DMS153 treated with DMSO at 0.1 percent for 48 hours (cell line): ENCODE data around the gene BDH1.
"Not testable (repeated sequence)": the region's sequence is repeated elsewhere in the genome, so short reads cannot be mapped to it uniquely, and the experiment has no call there.

ENCODE experiments used
- DNase-seq: peaks from one replicate; lab custom pipeline; 2025; ENCODE audit not compliant: unreplicated experiment; lab: John Stamatoyannopoulos, UW

BDH1 gene

DNA sequence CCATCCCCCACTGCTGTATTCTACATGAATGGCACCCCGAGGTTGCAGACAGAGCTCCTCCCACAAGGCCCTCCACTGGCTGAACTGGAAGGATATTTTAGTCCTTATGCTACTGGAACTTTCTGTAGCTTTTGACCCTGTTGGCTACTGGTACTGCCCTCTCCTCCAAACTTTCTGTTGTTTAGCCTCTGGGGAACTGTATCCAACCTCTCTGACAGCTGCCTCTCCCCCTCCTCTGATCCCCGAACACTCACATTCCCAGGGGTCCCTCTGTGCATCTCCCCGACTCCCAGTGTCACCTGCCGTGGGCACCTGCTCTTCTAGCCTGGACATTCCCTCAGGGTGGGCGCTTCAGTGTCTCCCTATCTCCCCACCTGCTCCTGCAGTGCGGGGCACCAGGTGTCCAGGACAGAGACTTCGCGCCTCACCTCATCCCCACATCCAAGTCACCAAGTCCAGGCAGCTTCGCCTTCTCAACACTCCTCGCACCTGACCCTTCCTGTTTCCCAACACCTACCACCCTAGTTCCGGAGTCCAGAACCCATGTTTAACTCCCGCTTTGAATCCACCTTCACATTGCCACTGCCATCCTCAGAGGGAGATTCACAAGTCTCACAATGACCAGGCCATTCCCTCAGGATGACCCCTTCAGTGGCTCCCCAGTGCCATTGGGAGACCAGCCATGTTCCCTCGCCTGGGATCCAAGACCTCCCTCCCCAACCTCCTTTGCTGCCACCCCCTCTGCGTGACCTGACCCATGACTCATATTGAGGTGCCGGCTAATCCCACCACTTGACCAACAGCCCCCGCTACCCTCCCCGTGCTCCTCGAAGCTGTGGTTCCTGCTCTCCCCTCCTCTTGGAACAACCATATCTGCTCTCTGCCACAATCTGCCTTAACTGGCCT, 34.2 kb downstream of the BDH1 start:
- DNase-seq: no peak

DNA sequence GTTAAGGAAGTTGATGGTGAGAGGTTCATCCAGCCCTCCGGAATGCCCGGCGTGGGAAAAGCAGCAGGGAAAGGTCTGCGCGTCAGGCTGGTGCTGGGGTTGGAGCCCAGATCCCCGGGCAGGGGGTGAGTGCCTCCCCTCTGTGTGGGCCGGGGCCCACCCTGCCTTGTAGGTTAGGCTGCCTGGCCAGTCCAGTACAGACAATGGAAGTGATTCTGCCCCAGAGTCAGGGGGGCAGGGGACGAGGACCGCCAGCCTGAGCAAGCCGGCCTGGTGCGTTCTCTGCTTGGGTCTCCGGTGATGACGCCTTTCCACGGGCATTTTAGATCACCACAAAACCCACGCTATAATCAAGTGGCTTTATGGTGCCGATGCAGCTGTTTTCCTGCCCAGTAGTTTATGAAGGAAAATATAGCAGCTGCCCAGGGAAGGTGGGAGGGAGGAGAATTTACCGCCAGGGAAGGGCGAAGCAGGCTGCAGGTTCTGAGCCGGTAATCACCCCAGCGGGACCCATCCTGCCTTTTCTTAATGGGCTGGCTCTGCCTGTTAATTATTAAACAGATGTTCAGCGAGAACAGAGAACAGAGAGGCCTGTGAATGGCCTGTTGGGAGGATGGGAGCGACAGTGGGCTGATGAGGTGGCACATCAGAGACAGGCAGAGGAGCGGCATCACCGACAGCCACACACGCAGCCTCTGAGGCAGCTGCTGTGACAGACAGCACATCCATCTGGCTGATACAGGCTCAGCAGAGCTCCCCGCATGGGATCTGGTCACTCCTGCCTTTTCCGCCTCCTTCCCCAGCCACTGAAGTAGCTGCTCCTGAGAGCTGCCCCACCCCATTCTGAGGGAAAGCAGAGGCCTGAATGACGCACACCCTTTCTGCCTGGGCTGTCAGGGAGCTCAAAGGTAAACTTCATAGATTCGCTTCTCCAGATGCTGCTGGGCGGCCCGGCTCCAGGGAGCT, 35.2 kb downstream of the BDH1 start:
- no peak for DNase-seq

DNA sequence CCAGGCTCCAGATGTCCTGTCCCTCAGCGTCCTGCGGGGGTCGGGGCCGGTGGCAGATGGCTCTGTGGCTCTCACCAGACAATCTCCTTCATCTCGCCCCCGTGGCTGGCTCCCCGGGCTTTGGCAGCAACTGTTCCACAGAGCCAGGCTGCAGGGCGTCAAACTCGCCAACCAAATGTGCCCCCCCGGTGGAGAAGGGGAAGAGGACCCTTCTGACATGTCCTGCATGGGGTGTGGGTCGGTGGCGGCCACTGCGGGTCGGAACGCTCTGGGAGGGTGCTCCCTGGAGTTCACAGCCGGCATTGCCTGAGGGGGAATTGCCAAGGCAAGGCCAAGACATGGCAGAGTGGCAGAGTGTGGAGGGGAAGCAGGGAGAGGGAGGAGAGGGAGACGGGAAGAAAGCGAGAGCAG, 36.0 kb downstream of the BDH1 start:
- DNase-seq: no peak

DNA sequence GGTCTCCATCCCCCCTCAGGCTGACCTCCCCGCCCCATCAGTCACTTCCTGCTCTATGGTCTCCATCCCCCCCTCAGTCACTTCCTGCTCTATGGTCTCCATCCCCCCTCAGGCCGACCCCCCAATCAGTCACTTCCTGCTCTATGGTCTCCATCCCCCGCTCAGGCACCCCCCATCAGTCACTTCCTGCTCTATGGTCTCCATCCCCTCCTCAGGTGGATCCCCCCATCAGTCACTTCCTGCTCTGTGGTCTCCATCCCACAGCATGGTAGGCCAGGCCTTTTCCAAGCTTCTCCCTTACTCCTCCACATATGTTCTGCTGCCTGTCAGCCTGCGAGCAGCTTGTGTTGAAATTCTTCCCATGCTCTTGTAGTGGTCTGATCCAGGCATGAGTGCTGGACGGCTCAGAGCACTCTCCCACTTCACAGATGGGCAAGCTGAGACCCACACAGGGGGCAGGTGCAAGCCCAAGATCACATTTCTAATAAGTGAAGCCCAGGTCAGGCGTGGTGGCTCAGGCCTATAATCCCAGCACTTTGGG, 36.8 kb downstream of the BDH1 start:
- no peak for DNase-seq

DNA sequence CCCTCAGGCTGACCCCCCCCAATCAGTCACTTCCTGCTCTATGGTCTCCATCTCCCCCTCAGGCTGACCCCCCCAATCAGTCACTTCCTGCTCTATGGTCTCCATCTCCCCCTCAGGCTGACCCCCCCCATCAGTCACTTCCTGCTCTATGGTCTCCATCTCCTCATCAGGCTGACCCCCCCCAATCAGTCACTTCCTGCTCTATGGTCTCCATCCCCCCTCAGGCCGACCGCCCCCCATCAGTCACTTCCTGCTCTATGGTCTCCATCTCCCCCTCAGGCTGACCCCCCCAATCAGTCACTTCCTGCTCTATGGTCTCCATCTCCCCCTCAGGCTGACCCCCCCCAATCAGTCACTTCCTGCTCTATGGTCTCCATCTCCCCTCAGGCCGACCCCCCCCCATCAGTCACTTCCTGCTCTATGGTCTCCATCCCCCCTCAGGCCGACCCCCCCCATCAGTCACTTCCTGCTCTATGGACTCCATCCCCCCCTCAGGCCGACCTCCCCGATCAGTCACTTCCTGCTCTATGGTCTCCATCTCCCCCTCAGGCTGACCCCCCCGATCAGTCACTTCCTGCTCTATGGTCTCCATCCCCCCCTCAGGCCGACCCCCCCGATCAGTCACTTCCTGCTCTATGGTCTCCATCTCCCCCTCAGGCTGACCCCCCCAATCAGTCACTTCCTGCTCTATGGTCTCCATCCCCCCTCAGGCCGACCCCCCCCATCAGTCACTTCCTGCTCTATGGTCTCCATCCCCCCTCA, 37.7 kb downstream of the BDH1 start:
- DNase-seq: not testable (repeated sequence)

DNA sequence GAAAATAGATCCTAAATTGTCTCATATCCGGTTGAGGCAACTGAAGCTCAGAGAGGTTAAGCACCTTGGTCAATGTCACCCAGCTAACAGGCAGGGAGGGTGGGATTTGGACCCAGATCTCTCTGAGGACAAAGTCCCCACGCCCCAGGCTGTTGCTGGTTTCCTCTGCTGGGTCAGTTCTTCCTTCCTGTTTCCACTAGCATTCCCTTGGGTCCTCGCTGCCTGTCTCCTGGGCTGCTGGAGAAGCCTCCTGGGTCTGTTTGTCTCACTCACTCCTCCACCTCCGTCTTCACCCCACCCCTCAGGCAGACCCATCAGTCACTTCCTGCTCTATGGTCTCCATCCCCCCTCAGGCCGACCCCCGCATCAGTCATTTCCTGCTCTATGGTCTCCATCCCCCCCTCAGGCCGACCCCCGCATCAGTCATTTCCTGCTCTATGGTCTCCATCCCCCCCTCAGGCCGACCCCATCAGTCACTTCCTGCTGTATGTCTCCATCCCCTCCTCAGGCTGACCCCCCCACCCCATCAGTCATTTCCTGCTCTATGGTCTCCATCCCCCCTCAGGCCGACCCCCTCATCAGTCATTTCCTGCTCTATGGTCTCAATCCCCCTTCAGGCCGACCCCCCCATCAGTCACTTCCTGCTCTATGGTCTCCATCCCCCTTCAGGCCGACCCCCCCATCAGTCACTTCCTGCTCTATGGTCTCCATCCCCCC, 38.7 kb downstream of the BDH1 start:
- DNase-seq: not testable (repeated sequence)

DNA sequence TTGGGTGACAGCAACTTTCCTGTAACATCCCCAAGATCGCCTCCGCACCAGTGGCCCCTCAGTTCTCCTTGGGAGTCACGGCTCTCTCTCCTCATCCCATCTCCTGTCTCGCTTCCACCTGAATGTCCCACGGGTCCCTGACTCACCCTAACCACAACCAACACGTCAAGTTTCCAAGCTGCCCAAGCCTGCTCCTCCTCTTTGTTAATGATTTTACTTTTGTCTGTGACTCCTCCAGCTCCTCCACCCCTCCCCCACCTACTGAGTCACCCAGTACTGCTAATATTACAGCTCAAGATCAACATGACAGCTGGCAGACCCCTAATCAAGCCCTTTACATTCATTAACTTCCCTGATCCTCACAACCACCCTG, 39.3 kb downstream of the BDH1 start:
- no peak for DNase-seq

DNA sequence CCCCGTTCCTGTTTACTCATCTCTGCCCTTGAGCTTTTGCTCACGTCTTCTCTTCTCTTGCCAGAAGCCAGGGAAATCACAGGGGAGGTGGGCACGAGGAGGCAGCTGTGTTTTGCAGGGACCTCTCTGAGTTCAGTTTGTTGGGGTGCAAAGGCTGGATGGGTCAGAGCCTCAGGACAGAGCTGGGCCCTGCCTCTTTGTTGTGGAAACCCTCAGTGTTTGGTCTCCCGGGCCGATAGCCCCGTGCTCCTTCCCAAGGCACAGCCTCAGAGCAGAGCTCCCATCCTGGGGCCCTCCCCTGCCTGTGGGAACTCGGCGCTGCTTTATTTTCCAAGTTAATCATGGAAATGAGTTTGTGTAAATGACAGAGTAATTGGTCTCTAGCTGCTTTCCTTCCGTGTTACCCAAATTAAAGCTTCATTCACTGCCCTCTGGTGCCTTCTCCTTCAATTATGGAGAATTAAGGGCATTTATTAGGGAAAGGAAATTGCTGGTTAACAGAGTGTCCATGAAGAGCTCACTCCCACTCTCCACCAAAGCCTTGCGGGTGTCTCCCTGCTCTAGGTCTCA, 40.9 kb downstream of the BDH1 start:
- DNase-seq: no peak

DNA sequence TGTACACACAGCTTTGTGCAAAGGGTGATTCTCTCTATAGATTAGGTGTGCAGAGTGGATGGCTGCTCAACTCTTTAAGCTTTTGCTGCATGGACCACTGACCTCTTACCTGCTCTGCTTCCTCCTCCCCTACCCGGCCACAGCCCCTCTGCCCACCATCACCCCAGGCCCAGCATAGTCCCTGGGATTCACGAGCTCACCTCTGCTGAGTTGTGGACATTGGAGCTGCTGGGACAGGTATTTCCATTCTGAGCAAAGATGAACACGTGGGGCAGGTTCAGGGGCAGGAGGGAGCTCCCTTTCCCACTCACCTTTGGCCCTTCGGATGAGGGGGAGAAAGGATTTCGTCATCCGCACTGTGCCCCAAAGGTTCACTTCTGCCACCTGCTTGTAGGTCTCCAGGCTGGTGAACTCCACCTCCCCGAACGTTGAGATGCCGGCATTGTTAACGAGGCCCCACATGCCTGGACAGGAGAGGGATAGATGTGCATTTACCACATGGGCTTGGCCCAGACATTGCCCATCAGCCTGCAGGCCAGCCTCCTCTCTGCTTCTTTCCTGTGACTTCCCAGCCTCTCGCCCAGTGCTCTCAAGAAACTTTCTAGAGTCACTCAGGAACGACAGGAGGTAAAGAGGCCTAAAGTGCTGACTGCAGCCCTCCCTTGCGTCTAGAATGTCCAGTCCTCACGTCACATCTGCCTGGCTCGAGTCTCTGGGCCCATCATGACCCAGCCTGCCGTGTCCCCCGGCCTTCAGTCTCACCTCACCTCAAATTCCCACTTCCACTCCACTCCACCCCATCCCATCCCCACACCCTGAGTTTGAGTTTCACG, 41.6 kb downstream of the BDH1 start:
- no peak for DNase-seq

DNA sequence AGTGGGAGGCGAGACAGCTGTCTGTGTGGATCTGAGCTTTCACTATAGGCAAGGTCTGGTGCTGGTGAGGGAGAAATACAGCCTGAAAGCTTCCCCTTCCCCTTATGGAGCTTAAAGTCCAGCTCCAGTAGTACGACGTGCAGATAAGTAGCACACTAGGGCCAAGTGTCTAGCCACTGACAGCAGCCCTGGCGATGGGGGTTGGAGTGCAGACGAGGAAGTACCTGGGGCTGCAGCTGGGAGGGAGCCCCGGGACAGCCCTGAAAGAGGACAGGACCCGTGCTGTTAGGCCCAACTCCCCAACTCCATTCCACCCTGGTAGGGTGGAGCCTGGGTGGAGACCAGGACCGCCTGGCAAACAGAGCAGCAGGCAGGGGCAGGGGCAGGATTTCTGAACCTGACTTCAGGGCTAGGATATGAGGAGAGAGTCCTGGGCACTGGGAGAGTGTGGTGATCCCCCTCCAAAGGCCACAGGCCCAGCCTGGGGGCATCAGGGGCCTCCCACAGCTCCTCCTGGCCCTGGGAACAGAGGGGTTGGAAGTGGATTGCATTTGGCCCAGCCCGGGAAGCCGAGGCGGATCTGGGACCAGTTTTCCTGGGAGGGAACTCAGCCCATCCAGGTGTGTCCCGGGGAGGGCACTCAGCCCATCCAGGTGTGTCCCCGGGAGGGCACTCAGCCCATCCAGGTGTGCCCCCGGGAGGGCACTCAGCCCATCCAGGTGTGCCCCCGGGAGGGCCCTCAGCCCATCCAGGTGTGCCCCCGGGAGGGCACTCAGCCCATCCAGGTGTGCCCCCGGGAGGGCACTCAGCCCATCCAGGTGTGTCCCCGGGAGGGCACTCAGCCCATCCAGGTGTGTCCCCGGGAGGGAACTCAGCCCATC, 42.8 kb downstream of the BDH1 start:
- no peak for DNase-seq

DNA sequence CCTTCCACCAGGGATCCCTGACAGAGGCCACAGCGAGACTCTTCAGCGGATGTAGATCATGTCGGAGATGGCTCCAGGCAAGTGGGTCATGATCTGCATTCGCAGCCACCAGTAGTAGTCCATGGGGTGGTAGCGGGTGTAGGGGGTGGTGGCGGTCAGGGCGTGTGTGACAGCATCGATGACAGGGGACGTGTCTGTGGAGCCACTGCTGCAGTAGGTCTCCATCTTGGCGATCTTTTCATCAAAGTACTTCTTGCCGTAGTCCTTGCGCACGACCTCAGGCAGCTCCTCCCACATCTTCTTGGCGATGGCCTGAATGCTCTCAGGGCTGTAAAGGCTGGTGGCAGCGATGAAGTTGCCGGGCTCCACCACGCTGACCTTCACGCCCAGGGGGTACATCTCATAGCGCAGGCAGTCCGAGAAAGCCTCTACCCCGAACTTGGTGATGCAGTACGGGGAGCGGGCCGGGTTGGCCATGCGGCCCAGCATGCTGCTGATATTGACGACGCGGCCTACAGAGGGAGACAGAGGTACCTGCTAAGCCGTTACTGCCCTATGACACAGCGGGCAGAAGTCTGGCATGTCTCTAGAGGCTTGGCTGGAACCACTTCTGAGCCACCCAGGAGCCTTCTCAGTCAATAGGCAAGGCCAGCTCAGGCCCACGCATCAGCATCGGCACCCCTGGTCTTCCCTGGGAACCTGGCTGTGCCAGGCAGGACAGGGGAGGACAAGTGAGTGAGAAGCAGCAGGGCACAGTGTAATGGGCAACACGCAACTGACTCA, 43.7 kb downstream of the BDH1 start:
- no peak for DNase-seq

DNA sequence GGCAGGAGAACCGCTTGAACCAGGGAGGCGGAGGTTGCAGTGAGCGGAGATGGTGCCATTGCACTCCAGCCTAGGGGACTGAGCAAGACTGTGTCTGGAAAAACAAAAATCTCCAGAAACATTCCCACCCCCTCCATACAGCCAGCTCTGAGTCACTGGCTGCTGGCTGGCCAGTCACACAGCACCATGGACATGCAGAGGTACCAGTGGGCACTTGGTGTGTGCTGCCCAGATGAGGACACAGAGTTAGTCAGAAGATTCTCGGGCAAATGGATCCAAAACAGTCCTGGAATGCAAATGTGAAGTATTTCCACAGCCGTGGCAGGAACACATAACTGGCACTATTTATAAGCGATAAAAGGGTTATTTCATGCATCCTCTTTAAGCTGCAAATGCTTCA, 44.6 kb downstream of the BDH1 start:
- no peak for DNase-seq

DNA sequence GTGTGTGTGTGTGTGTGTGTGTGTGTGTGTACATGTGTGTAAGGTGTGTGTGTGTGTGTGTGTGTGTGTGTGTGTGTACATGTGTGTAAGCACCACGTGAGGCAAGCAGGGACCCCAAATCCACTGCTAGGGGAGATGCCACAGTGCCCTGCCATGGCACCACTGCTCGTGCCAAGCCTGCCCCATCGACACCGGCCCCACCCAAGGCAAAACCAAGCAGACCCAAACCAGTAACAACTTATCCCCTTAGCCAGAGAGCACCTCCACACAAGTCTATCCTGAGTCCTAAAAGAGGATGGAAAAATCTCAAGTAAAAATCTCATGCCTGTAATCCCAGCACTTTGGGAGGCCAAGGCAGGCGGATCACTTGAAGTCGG, 45.1 kb downstream of the BDH1 start:
- DNase-seq: no peak

DNA sequence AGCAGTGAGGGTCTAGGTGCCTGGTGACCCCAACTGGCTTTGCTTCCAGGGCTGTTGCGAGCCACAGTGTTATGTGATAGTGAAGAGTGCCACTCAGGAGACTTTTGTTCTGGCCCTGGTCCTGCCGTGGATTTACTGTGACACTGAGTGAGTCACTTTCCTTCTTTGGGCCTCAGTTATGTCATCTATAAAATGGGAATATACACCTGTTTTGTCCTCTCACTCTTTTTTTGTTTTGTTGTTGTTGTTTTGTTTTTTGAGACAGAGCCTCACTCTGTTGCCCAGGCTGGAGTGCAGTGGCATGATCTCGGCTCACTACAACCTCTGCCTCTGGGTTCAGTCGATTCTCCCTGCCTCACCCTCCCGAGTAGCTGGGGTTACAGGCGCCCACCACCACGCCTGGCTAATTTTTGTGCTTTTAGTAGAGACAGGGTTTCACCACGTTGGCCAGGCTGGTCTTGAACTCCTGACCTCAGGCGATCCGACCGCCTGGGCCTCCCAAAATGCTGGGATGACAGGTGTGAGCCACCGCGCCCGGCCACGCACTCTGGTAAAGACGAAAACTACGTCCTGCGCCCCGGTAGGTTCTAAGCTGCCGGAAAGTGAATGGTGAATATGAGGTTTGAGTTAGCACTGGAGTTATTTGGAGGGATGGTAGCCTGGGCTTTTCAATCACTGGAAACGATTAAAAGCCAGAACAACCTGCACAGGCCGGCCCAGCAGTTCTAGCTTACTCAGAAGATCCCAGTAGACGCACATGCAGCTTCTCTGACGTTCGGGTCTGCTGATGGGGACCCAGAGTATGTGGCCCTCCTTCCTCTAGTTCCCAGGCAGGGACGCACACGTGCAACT, 46.6 kb downstream of the BDH1 start:
- DNase-seq: no peak

DNA sequence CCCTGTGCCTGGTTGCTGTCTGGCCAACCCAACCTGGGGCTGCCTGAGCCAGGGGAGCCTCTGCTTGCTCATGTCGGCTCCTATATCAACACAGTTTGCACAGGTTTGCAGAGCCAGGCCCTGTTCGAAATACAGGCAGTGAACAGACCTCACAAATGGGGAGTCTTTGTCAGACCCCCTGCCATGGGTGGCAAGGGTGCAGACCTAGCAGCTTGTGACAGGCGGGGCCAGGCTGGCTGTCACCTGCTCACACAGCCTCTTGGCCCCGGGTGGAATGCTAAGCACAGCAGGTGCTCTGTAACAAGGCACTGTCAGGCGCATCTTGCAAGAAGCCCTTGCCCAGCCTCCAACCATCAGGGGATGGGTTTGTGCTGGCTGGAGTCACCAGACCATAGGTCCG, 47.3 kb downstream of the BDH1 start:
- no peak for DNase-seq

DNA sequence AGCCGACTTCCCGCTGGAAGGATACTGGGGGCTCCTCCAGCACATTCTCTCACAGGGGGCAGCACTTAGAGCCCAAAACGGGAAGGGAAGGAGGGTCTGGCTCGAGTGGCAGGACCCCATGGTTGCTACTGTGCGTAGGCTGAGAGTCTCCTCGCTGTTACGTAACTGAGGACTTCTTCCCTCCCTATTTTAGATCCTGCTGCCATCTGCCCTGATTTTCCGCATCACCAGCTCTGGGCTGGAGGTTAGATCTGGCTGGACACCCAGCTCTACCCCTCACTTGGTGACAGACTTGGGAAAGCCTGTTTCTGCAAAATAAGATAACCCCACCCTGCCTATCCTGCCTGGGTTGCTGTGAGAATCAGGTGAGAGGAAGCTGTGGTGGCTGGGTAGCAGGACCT, 47.7 kb downstream of the BDH1 start:
- DNase-seq: no peak
